Upper lobe of left lung (tissue), 6 donors: ENCODE measurements around the gene SFT2D3. TPM values are rescaled to one million over a fixed set of nuclear protein-coding genes. Genes with fewer than 3 reads are reported as not detected.
"Not testable (repeated sequence)": the region's sequence is repeated elsewhere in the genome, so short reads cannot be mapped to it uniquely, and the experiment has no call there.

Source experiments
- ATAC-seq, 2 donors: fragments of 200-7000 bp; cut with Tn5 transposase; one replicate each; pipeline ENCODE4 v1.9.1; 2022; ENCODE audit warnings: mild to moderate bottlenecking in 2 of 2, moderate library complexity in 2 of 2; ENCODE audit not compliant: low FRiP score in 2 of 2
- DNase-seq, 2 donors: peaks; one replicate each; pipeline ENCODE4 v3.0.0-alpha.2; 2019 to 2020
- H3K27ac ChIP-seq, 4 donors: fragments of 200-600 bp; sonication (generic); one replicate each; pipeline ENCODE4 v1.5.1; 2016 to 2019
- H3K27me3 ChIP-seq, 4 donors: fragments of 200-600 bp; sonication (generic); one replicate each; pipeline ENCODE4 v1.5.1; 2017 to 2019
- H3K36me3 ChIP-seq, 4 donors: fragments of 200-600 bp; sonication (generic); one replicate each; pipeline ENCODE4 v1.5.1; 2016 to 2019
- H3K4me1 ChIP-seq, 4 donors: fragments of 200-600 bp; sonication (generic); one replicate each; pipeline ENCODE4 v1.5.1; 2018 to 2019
- H3K4me3 ChIP-seq, 4 donors: fragments of 200-600 bp; sonication (generic); one replicate each; pipeline ENCODE4 v1.5.1; 2017 to 2019; ENCODE audit warnings: mild to moderate bottlenecking in 2 of 4, moderate library complexity in 1 of 4
- H3K9me3 ChIP-seq, 4 donors: fragments of 200-600 bp; sonication (generic); one replicate each; pipeline ENCODE4 v1.5.1; 2018 to 2019
- EP300 ChIP-seq, 4 donors: sonication (generic); formaldehyde crosslinking; IDR thresholded peaks; one replicate each; pipeline ENCODE4 v1.5.1; 2017; ENCODE audit warnings: antibody characterized with exemption in 4 of 4, control low read depth in 2 of 4
- POLR2A ChIP-seq, 4 donors: fragments of 450-650 bp; IDR thresholded peaks; one replicate each; pipeline ENCODE4 v1.5.1; 2016 to 2017; ENCODE audit warnings: antibody characterized with exemption in 4 of 4, mild to moderate bottlenecking in 2 of 4
- POLR2AphosphoS5 ChIP-seq, 2 donors: sonication (generic); formaldehyde crosslinking; IDR thresholded peaks; one replicate each; pipeline ENCODE4 v1.5.1; 2017; ENCODE audit warnings: antibody characterized with exemption in 2 of 2
- WGBS, 2 donors: methylation state at CpG; one replicate each; pipeline ENCODE4 v1.1.5; 2017 to 2018; 5-methylcytosine and 5-hydroxymethylcytosine counted together
- total RNA-seq, 6 donors: library from RNA; depleted of rRNA in 4 of 6; stranded (reverse); fragments of >200 nt in 4 of 6; gene quantifications; one replicate each; pipeline versions ENCODE4 v1.1.0 to v1.2.1, GENCODE V29; 2016 to 2021
- TF ChIP-seq, protein P1 (sequence below), 6 experiments: fragments of 450-650 bp in 4 of 6; fragments of 200-600 bp in 2 of 6; sonication (generic) in 2 of 6; IDR thresholded peaks; one replicate each; pipeline ENCODE4 v1.5.1; 2016 to 2019; ENCODE audit warnings: antibody characterized with exemption in 6 of 6
- donor health status: DM: no; HTN: no; CAD: no; lungs with moderate emphysema.
- donor health status: DM: no; HTN: yes; CAD: no; lungs with severe emphysema.

Gene SFT2D3
- total RNA-seq, 6 donors from 2014 or later, result 6.4 to 13.1 (median 9.1) TPM

DNA sequence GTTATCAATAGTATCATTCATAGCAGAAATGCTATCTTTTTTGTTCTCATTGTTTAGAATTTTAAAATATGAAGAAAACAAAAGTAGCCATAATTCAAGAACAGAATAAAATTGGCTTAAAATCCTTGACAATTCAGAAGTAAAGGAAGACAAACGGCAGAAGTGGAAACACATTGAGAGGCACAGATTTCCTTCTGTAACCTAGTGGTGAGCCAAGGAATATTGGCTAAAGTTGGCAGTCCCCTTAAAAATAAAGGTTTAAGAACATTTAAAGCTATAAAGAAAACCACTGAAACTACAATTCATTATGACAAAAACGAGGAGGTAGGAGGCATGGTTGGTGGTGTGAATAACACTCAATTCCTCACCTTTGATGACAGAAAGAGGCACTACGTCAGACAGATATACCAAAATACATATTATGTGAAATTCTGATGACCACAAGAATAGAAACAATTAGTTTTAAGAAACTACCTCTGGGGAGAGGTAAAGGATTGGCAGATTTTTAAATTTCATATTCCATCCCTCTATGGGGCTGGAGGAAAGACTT, 42.3 kb downstream of the SFT2D3 start:
- no peaks in the 10 kb centered on the region for H3K4me1 ChIP-seq
- no peaks in the 10 kb centered on the region for H3K9me3 ChIP-seq
- peaks cover 3 to 34% (median 7%) of the 10 kb centered on the region in 4 donors for H3K36me3 ChIP-seq
- WGBS, 2 donors, result 74 to 75% methylated on average over 3 of the region's 3 CpGs
- no peaks in the 10 kb centered on the region for H3K27me3 ChIP-seq
- no peak for ATAC-seq
- no peak for TF ChIP-seq POLR2AphosphoS5 (IDR thresholded peaks at IDR 0.05)
- no peak for TF ChIP-seq POLR2A (IDR thresholded peaks at IDR 0.05)
- TF ChIP-seq, protein P1, sequence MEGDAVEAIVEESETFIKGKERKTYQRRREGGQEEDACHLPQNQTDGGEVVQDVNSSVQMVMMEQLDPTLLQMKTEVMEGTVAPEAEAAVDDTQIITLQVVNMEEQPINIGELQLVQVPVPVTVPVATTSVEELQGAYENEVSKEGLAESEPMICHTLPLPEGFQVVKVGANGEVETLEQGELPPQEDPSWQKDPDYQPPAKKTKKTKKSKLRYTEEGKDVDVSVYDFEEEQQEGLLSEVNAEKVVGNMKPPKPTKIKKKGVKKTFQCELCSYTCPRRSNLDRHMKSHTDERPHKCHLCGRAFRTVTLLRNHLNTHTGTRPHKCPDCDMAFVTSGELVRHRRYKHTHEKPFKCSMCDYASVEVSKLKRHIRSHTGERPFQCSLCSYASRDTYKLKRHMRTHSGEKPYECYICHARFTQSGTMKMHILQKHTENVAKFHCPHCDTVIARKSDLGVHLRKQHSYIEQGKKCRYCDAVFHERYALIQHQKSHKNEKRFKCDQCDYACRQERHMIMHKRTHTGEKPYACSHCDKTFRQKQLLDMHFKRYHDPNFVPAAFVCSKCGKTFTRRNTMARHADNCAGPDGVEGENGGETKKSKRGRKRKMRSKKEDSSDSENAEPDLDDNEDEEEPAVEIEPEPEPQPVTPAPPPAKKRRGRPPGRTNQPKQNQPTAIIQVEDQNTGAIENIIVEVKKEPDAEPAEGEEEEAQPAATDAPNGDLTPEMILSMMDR (IDR thresholded peaks at IDR 0.05), result no peak
- no peak for DNase-seq
- H3K27ac ChIP-seq, result no peak overlapping the region
- no peak overlapping the region for H3K4me3 ChIP-seq

DNA sequence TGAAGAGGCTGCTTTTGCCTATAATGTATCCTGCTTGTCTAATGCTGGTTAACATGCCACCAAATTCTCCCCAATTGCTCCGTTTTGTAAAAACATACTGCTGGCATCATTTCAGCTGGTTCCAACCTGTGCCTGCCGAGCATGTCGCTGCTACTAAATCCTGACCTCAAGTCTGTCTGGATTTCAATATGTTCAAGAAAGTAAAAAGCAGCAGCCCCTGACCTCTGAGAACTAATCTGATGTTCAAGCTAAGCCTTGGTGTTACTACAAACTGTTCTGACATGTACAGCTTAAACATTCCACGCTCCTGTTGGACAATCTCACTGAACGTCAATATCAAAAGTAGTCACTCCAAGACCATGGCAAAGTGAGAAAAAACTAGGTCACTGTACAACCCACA, 46.3 kb downstream of the SFT2D3 start:
- Histone ChIP-seq H3K27me3 (no peaks in the 10 kb centered on the region), H3K4me1 (peaks cover 0 to 5% (median 0%) of the 10 kb centered on the region in 4 donors), H3K36me3 (peaks cover 3 to 32% (median 6%) of the 10 kb centered on the region in 4 donors), H3K27ac (no peak overlapping the region), H3K4me3 (no peak overlapping the region), H3K9me3 (no peaks in the 10 kb centered on the region)
- DNase-seq, result no peak
- TF ChIP-seq, protein P1 (IDR thresholded peaks at IDR 0.05), result no peak
- TF ChIP-seq POLR2AphosphoS5 (IDR thresholded peaks at IDR 0.05) (no peak), EP300 (IDR thresholded peaks at IDR 0.05) (no peak), POLR2A (IDR thresholded peaks at IDR 0.05) (no peak)
- 97 to 98% methylated on average over 5 of the region's 5 CpGs for WGBS, 2 donors
- no peak for ATAC-seq

DNA sequence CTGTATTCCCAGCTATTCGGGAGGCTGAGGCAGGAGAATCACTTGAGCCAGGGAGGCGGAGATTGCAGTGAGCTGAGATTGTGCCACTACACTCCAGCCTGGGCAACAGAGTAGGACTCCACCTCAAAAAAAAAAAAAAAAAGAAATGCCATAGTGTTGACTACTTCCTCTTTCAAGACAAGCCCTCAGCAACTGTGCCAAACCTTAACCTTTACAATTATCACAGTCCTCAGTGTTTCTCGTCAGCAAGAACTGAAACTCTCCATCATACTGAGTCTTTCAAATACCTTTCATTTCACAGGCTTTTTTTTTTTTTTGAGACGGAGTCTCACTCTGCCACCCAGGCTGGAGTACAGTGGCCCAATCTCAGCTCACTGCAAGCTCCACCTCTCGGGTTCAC, 48.2 kb downstream of the SFT2D3 start:
- WGBS, 2 donors, result 61 to 66% methylated on average over 5 of the region's 5 CpGs
- peak in 1 of 2 donors; percentile 23 for DNase-seq
- peak; percentile 57 to 63 for ATAC-seq
- Histone ChIP-seq H3K27ac (peak overlapping the region in 1 of 4 donors; percentile 35), H3K36me3 (peaks cover 3 to 32% (median 6%) of the 10 kb centered on the region in 4 donors)
- H3K9me3 ChIP-seq, H3K27me3 ChIP-seq, H3K4me3 ChIP-seq, H3K4me1 ChIP-seq: not testable (repeated sequence)

DNA sequence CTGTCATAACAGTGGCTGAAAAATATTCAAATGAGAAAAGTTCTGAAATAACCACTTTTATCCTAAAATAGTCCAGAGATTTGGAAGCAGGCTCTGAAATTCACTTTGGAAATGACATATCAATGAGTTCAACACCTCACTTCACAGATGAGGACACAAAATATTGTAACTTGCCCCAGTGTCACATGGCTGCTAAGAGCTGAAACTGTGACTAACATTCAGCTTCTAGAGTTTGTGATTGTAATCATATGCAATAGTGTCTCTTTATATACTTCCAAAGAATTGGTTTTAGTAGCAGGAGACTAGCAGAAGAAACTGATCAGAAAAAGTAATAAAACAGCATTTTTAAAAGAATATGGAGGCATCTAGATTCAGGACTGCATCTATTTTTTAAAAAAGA, 52.1 kb downstream of the SFT2D3 start:
- DNase-seq, result no peak

DNA sequence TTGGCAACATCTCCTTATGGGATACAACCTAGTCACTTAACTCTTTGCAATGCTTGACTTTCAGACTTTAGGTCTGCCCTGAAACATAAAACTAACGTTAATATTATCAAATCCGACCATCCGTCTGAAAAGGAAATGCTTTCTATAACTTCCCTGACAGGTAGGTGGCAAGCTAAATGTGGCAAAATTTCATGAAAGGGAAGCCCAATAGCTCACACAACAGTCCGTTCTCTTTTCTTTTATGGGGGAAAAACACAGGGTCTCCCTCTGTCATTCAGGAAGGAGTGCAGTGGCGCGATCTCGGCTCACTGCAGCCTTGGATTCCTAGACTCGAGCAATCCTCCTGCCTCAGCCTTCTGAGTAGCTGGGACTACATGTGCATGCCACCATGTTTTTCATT, 52.9 kb downstream of the SFT2D3 start:
- Histone ChIP-seq H3K36me3 (peaks cover 0 to 20% (median 0%) of the 10 kb centered on the region in 4 donors), H3K27me3 (no peaks in the 10 kb centered on the region), H3K9me3 (no peaks in the 10 kb centered on the region), H3K27ac (no peak overlapping the region), H3K4me3 (no peak overlapping the region), H3K4me1 (peaks cover 0 to 5% (median 0%) of the 10 kb centered on the region in 4 donors)
- no peak for TF ChIP-seq POLR2AphosphoS5 (IDR thresholded peaks at IDR 0.05)
- no peak for TF ChIP-seq POLR2A (IDR thresholded peaks at IDR 0.05)
- TF ChIP-seq, protein P1 (IDR thresholded peaks at IDR 0.05), result no peak
- no peak for TF ChIP-seq EP300 (IDR thresholded peaks at IDR 0.05)
- no peak for DNase-seq
- no peak for ATAC-seq
- 86% methylated on average over 8 of the region's 8 CpGs for WGBS, 2 donors

More for the DNA sequence above, 52.1 kb downstream of the SFT2D3 start:
- no peak overlapping the region for H3K27ac ChIP-seq
- H3K9me3 ChIP-seq, result no peaks in the 10 kb centered on the region
- peaks cover 0 to 22% (median under 1%) of the 10 kb centered on the region in 4 donors for H3K36me3 ChIP-seq
- ATAC-seq, result no peak
- peaks cover 0 to 5% (median 0%) of the 10 kb centered on the region in 4 donors for H3K4me1 ChIP-seq
- no peak overlapping the region for H3K4me3 ChIP-seq
- no peaks in the 10 kb centered on the region for H3K27me3 ChIP-seq
- TF ChIP-seq POLR2AphosphoS5 (IDR thresholded peaks at IDR 0.05) (no peak), EP300 (IDR thresholded peaks at IDR 0.05) (no peak), POLR2A (IDR thresholded peaks at IDR 0.05) (no peak)
- TF ChIP-seq, protein P1 (IDR thresholded peaks at IDR 0.05), result no peak

Other genes with a start within 250 kb of the SFT2D3 start
- 100 to 1,000 TPM in 1 of 6 donors, 10 to 100 TPM in 5; 29.5 to 128 (median 58.6) TPM for gene IWS1, start 175.0 kb upstream of the SFT2D3 start, total RNA-seq
- gene MYO7B, start 165.8 kb upstream of the SFT2D3 start, total RNA-seq, result 1 to 10 TPM; 1.2 to 6.1 (median 3.1) TPM
- gene GPR17, start 55.3 kb upstream of the SFT2D3 start, total RNA-seq, result under 1 TPM in 3 of 6 donors, not detected in 3; 0.17 to 0.46 (median 0.24) TPM
- 100 to 1,000 TPM in 4 of 6 donors, 10 to 100 TPM in 2; 33.6 to 169 (median 109) TPM for gene LIMS2, start 26.0 kb upstream of the SFT2D3 start, total RNA-seq
- gene WDR33, start 109.7 kb downstream of the SFT2D3 start, total RNA-seq, result 10 to 100 TPM; 33.7 to 76.3 (median 47.5) TPM
- 10 to 100 TPM; 11.8 to 22.1 (median 16.7) TPM for gene POLR2D, start 156.7 kb downstream of the SFT2D3 start, total RNA-seq
- 10 to 100 TPM; 11.5 to 17.8 (median 14.3) TPM for gene AMMECR1L, start 184.5 kb downstream of the SFT2D3 start, total RNA-seq